Measurements from ENCODE around the gene CAMP.

DNA sequence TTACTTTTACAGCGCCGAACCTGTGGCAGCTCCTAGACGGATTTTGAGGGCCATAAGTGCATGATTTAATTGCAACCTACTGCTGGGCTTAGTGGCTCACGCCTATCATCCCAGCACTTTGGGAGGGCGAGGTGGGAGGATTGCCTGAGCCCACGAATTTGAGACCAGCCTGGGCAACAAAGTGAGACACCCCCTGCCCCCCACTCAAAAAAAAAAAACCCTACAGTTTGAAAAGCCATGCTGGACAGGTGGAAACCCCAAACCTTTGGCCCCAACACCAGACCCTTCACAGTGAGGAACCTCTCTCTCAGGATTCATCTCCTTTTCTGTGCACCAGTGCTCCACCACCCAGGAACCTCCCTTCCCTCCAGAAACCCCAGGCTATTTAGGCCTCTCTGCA, 34.0 kb upstream of the CAMP start:
- TF ChIP-seq TCF4 (CRISPR knock-in tag; IDR thresholded peaks at IDR 0.05; ENCODE audit: borderline replicate concordance) (no peak), ZNF70 (CRISPR knock-in tag; IDR thresholded peaks at IDR 0.05) (no peak), ZC3H10 (CRISPR knock-in tag; IDR thresholded peaks at IDR 0.05) (no peak), RARB (CRISPR knock-in tag; IDR thresholded peaks at IDR 0.05) (no peak), BACH2 (CRISPR knock-in tag; IDR thresholded peaks at IDR 0.05; ENCODE audit: borderline replicate concordance) (no peak), ESRRG (CRISPR knock-in tag; IDR thresholded peaks at IDR 0.05) (no peak), PPARA (CRISPR knock-in tag; IDR thresholded peaks at IDR 0.05; ENCODE audit: borderline replicate concordance) (no peak), ZFP3 (CRISPR knock-in tag; IDR thresholded peaks at IDR 0.05) (no peak)
- TF ChIP-seq, protein P1, sequence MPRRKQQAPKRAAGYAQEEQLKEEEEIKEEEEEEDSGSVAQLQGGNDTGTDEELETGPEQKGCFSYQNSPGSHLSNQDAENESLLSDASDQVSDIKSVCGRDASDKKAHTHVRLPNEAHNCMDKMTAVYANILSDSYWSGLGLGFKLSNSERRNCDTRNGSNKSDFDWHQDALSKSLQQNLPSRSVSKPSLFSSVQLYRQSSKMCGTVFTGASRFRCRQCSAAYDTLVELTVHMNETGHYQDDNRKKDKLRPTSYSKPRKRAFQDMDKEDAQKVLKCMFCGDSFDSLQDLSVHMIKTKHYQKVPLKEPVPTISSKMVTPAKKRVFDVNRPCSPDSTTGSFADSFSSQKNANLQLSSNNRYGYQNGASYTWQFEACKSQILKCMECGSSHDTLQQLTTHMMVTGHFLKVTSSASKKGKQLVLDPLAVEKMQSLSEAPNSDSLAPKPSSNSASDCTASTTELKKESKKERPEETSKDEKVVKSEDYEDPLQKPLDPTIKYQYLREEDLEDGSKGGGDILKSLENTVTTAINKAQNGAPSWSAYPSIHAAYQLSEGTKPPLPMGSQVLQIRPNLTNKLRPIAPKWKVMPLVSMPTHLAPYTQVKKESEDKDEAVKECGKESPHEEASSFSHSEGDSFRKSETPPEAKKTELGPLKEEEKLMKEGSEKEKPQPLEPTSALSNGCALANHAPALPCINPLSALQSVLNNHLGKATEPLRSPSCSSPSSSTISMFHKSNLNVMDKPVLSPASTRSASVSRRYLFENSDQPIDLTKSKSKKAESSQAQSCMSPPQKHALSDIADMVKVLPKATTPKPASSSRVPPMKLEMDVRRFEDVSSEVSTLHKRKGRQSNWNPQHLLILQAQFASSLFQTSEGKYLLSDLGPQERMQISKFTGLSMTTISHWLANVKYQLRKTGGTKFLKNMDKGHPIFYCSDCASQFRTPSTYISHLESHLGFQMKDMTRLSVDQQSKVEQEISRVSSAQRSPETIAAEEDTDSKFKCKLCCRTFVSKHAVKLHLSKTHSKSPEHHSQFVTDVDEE (CRISPR knock-in tag; IDR thresholded peaks at IDR 0.05), result no peak
- TF ChIP-seq, protein P2, sequence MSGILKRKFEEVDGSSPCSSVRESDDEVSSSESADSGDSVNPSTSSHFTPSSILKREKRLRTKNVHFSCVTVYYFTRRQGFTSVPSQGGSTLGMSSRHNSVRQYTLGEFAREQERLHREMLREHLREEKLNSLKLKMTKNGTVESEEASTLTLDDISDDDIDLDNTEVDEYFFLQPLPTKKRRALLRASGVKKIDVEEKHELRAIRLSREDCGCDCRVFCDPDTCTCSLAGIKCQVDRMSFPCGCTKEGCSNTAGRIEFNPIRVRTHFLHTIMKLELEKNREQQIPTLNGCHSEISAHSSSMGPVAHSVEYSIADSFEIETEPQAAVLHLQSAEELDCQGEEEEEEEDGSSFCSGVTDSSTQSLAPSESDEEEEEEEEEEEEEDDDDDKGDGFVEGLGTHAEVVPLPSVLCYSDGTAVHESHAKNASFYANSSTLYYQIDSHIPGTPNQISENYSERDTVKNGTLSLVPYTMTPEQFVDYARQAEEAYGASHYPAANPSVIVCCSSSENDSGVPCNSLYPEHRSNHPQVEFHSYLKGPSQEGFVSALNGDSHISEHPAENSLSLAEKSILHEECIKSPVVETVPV (CRISPR knock-in tag; IDR thresholded peaks at IDR 0.05), result no peak
- TF ChIP-seq, protein P3, sequence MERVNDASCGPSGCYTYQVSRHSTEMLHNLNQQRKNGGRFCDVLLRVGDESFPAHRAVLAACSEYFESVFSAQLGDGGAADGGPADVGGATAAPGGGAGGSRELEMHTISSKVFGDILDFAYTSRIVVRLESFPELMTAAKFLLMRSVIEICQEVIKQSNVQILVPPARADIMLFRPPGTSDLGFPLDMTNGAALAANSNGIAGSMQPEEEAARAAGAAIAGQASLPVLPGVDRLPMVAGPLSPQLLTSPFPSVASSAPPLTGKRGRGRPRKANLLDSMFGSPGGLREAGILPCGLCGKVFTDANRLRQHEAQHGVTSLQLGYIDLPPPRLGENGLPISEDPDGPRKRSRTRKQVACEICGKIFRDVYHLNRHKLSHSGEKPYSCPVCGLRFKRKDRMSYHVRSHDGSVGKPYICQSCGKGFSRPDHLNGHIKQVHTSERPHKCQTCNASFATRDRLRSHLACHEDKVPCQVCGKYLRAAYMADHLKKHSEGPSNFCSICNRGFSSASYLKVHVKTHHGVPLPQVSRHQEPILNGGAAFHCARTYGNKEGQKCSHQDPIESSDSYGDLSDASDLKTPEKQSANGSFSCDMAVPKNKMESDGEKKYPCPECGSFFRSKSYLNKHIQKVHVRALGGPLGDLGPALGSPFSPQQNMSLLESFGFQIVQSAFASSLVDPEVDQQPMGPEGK (CRISPR knock-in tag; IDR thresholded peaks at IDR 0.05; ENCODE audit: borderline replicate concordance), result no peak
